Stimulated activated CD4-positive, alpha-beta T cell treated with anti-CD3 and anti-CD28 coated beads, Interleukin-12 subunit alpha, Interleukin-12 subunit beta, amount 100 ng/mL, for 4 hours (primary cell): Measurements from ENCODE around the gene RAD51.

Experiments
- DNase-seq: peaks from one replicate; pipeline ENCODE4 v3.0.0-alpha.2; 2020

Gene RAD51

DNA sequence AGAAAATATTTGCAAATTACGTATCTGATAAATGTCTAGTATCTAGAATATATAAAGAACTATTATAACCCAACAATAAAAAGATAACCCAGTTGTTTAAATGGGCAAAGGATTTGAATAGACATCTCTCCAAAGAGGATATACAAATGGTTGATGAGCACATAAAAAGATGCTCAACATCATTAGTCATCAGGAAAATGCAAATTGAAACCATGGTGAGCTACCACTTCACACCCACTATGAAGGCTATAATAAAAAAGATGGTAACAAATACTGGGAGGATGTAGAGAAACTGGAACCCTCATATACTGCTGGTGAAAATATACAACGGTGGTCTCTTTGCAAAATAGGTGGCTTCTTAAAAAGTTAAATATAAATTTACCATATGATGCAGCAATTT lies 28.0 kb downstream of the RAD51 start:
- DNase-seq, result no peak

DNA sequence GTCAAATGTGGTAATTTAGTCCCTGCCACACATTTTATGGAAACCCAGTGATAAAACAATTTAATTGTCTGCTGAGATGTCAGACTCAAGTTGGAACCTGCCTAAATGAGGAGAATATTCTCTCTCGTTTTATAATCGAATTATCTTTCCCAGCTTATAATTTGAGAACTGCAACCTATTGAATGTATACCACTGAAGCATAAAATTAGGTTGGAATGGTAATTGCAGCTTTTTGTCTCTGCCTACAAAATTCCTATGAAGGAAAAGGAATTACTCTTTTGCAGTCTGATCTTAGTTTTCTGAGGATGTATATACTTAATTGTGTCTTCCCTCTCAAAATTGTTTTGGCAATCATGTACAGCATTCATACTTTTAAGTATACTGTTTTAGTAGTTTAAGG lies 28.9 kb downstream of the RAD51 start:
- DNase-seq, result no peak

DNA sequence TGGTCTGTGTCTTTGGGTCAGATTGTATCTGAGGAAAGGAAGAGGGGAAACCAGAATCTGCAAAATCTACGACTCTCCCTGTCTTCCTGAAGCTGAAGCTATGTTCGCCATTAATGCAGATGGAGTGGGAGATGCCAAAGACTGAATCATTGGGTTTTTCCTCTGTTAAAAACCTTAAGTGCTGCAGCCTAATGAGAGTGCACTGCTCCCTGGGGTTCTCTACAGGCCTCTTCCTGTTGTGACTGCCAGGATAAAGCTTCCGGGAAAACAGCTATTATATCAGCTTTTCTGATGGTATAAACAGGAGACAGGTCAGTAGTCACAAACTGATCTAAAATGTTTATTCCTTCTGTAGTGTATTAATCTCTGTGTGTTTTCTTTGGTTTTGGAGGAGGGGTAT lies 36.1 kb downstream of the RAD51 start:
- no peak for DNase-seq

DNA sequence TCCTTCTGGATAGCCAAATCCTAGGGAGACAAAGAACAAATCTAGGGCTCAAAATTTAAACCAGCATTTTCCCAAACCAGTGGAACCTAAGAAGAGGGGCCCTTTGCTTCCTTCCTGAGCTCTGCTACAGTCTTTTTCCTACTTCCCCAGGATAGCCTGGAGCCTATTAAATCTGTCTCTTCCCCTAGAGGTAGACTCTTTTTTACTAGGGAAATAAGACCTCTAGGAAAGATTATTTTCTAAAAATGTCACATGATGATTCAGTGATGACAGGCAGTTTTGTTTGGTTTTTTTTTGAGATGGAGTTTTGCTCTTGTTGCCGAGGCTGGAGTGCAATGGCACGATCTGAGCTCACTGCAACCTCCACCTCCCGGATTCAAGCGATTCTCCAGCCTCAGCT lies 41.6 kb downstream of the RAD51 start:
- DNase-seq, result no peak

DNA sequence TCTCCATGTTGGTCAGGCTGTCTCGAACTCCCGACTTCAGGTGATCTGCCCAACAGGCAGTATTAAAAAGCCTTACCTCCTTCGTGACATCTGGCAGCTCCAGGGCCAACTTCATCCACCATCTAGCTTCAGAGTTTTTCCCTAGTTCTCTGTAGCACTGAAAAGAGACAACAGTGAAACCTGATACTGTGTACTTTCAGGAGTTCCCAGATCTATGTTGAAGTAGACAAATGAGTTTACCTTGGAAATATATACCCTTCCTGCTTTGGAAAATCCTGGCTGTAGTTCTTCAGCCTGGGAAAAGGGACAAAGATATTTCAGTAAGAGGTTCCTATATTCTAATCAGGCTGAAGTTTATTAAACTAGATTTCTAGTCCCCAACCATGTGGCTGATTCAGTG lies 42.1 kb downstream of the RAD51 start:
- no peak for DNase-seq

DNA sequence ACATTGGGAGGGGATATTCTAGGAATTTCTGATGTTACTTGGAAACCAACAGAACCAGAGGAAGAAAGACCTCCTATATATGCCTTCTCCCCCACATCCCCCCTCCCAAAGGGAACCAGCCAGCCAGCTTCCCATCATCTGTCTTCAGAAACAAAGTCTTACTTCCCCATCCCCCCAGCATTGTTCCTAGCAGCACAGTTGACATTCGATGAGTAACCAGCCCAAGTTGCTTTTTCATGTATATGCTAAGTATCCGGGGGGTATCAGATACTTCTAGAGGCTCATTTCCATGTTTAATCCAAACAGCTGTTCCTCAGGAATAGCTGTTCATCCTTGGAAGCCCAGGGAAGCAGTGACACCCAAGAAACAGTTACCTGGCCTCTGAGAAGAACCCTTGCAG lies 44.1 kb downstream of the RAD51 start:
- DNase-seq, result no peak

DNA sequence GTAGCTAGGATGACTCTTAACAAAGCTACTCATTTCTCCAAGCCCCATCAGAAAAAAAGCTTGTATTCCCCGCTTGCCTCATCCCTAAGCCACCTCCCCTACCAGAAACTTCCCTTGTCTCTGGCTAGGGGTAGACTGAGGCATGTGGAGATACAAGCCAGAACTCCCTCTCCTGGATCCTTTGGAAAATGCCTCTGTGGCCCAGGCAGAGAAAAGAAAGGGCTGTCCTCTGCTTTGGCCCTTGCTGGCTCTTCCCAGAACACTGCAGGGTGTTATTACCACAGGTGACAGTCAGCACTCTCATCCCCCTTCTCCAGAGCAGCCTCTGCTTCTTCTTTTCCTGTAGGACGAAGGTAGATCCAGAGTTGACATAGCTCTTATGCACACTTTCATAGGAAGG lies 44.9 kb downstream of the RAD51 start:
- no peak for DNase-seq

DNA sequence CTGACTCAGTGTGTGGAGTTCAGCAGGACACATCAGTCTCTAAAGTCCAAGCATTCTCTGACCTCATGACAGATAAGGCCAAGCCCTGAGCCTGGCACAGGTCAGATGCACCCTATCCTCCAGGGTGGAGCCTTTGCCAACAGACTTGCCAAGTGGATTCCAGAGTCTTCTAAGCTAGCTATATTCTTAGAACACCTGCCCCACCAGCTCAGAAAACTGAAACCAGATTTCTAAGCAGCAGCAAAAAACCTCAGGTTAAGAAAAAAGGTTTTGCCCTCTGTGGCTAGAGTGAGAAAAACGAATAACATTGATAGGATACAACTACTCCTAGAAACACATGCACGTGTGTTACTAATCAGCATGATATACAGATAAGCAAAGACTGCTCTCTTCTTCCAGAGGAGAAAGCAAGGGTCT lies 48.5 kb downstream of the RAD51 start:
- DNase-seq, result no peak

DNA sequence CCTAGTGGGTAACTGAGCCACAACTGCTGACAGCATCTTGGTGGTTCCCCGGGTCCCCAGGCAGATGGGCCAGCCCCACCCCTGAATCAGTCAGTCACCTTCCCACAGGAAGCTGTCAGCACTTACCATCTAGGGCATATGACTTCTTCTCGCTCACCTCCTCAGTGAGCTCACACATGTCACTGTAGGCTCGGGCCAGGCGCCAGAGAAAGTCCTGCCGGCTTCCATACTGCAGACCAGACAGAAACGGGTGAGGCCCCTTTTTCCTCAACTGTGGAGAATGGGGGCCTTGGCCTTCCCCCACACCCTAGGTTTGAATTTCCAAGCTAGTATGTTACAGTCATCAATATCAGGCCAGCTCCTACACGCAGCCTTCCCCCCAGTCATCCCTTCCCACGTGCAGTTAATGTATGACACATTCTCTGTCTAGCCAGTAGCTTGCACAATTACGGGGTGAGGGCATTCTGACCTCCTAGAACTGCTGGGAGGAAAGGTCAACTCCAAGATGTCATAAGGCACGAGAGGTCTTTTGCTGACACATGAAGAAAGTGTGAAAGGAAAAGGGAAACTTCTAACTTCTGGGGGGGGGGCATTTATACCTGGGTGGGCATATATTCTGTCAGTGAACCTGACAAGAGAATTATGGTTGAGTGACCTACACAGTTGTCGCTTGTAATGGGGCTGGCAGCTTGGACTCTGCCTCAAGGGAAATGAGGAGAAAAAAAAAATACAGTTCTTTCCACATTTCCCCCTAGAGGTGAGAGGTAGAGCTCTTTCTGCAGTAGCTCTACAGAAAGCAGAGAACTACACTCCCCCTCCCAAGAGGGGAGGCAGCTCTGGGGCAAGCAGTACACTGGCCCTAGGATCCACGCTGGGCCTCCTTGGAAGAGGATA lies 49.2 kb downstream of the RAD51 start:
- peak; percentile 33 for DNase-seq

DNA sequence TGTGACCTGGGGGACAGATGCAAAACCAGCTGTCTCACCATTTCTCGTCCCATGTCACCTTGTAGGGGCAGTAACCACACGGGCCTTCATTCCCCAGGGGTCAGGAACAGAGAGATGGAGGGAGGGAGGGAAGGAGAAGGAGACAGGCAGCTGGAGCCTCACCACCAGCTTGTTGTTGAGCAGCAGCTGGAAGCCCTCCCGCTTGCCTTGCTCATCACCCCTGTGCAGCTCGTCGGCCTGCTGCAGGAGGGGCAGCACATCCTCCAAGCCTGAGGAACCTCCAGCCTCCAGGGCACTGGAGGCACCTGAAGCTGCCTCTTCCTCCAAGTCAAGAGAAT lies 49.8 kb downstream of the RAD51 start:
- no peak for DNase-seq

DNA sequence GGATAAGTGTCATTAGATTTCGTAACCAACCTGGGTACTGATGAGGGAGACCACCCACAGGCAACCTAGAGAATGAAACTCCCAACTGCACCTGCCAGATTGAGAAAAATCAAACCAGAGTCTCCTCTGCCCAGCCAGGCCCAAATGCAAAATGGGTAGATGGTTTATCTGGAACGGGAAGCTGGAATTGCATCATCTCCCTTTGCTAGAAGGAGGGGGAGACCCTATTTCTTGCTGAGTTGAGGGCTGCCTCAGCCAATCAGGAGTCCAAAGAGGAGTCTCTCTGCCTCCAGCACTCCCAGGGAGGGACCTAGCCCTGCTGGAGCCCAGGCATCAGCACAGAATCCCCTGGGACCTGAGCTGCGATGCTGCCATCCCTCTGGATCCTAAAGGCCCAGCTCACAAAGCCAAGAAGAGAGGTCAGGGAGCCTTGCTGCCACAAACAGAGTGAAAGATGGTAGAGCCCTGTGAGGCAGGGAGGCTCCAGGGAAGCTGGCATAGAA lies 52.0 kb downstream of the RAD51 start:
- DNase-seq, result no peak

DNA sequence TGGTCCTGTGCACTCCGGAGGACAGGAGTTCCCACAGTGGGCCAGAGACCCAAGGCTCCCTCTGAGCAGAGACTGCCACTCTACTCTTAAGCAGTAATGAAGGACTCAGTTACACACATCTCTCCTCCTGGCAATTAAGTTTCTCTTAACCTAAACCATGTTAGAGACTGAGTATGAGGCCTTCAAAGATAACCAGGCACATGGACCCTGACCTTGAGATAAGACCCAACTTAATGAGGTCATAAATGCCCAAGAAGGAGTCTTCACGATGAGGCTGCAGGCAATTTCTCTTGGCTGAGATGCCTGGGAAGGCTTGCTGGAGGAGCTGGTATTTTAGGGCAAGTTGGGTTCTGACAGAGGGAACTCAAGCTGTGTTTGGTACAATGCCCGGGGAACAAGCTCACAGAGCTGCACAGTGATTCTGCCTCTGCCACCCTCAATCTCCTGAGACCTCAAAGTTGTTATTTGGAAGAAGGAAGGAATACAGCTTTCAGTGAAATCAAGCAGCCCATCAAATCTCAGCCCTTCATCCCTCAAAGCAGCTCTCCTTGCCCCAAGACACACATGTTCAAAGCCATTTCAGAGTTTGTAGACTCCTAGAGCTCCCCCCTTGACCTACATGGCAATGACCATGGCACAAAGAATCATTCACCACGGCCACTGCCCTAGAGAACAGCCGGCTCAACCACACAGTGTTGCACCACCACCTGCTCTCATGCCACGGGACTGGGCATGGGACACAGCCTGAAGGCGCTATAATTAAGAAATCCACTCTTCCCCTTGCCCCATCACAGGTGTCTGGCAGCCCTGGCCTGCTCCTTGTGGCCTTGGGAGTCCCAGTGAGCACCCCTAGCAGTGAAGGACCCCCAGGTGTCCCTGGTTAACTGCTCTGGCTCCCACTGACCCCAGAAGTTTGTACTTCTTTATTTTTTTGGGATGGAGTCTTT lies 53.0 kb downstream of the RAD51 start:
- no peak for DNase-seq

DNA sequence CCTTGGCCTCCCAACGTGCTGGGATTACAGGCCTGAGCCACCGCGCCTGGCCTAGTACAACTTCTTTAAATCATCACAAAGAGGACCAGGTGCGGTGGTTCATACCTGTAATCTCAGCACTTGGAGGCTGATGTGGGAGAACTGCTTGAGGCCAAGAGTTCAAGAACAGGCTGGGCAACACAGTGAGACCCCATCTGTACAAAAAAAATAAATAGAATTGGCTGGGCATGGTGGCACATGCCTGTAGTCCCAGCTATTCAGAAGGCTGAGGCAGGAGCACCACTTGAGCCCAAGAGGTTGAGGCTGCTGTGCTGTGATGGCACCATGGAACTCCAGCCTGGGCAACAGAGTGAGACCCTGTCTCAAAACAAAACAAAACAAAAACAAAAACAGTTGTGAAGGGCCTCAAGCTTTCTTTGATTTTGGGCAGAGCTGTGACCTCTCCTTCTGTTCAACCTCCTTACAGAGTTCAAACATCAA lies 54.2 kb downstream of the RAD51 start:
- no peak for DNase-seq

DNA sequence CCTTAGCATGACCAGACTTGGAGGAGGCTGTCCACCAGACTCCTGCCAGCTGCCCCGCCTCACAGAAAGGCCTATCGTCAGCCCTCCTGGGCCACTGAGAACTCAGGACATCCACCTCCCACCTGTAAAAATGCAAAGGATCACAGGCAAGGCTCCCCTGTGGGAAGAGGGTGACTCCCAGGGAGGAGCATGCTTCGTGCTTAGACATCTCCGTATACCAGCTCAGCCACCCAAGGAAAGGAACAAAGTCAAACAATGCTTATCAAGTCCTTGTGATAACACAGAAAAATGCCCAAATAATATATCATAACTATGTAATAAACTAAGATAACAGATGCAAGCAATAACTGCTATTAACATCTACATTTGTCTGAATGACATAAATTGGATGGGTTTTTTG lies 55.9 kb downstream of the RAD51 start:
- DNase-seq, result no peak

DNA sequence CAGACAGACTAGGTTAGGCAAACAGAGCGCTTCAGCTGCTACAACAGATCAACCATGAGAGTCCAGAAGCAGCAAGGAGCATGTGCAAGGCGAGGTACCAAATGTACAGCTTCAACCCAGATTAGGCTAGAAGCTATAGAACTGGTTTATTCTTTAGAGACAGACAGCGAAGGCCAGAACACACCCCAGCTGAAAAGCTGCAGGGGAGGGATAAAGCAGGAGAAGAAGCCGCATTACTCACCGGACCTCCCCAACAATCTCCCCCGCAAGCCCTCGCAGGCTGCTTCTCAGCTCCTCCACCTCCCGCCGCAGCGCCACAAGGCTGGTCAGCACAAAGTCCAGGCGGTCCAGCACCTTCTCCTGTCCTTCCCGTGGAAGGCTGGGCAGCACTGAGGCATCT lies 56.8 kb downstream of the RAD51 start:
- no peak for DNase-seq

DNA sequence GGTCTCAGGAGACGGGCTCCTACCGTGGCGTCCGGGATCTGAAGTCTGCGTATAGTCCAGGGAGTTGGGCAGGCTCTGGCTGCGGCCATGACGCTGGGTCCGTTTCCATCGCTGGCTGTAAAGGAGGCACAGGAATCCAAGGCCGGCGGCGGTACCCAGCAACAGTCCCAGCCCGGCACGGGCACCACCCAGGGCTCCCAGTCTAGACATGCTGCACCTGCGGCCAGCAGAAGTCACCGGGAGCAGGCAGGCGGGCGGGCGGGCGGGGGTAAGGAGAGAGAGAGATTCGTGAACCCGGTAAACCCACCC lies 59.6 kb downstream of the RAD51 start:
- DNase-seq, result no peak

DNA sequence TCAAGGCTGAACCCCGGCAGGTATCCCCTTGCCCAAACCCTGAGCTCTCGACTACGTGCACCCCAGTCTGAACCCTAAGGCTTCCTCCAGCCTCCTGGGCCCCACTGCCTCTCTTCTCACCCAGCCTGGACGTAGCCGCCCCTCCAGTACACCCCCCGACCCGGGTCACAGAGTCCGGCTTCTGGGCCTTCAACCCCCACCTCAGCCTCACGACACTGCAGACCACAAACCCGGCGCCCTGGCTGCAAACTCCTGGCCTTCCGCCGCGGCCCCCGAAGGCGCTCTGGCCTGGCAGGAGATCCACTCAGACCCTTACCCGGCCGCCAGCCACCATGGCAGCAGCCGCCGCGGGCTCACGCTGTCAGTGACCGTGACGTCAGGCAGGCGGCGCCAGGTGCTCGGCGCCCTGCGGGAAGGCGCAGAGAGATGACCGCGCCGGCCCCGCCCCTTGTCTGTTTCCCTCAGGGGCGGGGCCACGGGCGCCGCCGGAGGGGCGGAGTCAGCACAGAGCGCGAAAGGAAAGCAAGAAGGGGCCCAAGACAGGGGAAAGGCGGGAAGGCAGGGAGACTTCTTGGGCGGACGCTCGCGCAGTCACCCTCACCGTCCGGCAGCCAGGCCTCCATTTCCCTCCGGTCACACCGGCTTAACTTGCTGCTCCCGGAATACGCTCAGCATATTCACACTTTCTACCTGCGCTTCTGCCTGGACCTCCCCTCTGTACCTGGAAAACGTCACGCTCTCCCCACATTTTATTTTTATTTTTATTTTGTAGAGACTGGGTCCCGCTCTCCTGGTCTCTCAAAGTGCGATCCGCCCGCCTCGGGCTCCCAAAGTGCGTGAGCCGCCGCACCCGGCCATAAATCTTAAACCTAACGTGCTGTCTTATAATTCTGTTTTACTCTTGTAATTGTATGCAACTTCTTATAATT lies 60.2 kb downstream of the RAD51 start, which contains the start of gene RMDN3:
RMDN3 (minus strand) TSS at position 372 of the 929 bp plus-strand sequence. CDS start 471 bp downstream, outside the sequence.
- peak; percentile 94 for DNase-seq

DNA sequence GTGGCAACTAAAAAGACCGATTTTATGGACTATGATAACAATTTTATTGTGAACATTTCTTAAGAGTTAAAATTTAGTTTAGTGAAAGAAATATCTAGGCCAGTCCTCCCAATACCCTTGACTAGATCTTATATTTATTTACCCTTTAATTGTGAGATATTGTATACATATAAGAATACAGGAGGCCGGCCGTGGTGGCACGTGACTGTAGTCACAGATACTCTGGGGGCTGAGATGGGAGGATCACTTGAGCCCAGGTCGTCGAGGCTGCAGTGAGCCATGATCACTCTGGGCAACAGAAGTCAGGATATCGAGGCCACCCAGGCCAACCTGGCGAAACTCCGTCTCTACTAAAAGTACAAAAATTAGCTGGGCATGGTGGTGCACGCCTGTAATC lies 60.8 kb downstream of the RAD51 start:
- DNase-seq, result no peak

DNA sequence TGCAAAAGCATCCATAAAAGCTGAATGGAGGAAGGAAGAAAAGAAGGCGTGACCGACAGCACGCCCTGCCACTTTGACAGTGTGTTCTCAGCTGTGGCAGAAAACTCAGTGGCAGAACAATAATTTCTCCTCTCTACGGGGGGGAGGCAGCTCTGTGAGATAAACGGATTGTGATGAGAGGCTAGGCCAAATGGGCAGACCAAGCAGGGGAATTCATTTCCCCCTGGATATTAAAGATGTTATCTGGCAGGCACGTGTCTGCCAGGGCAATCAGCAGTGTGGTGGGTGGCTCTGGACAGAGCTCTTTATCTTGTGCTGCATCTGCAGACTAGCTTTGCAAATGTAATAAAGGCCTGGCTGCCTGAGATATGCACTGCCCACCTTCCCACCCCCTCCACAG lies 62.0 kb downstream of the RAD51 start:
- DNase-seq, result no peak

DNA sequence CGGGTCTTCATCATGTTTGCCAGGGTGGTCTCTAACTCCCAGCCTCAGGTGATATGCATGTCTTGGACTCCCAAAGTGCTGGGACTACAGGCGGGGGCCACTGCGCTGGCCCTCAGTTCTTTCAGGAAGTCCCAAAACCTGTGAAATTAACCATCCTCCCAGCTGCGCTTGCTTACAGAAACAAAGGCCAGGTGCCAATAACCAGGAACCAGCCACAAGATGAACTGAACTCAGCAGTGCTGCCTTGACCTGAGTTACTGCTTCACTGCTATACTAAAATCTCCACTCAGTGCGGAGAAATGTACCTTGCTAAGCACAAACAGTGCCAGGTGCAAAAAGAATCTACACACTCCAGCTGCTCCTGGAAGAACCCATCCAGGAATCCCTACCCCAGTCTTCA lies 65.0 kb downstream of the RAD51 start:
- DNase-seq, result no peak

DNA sequence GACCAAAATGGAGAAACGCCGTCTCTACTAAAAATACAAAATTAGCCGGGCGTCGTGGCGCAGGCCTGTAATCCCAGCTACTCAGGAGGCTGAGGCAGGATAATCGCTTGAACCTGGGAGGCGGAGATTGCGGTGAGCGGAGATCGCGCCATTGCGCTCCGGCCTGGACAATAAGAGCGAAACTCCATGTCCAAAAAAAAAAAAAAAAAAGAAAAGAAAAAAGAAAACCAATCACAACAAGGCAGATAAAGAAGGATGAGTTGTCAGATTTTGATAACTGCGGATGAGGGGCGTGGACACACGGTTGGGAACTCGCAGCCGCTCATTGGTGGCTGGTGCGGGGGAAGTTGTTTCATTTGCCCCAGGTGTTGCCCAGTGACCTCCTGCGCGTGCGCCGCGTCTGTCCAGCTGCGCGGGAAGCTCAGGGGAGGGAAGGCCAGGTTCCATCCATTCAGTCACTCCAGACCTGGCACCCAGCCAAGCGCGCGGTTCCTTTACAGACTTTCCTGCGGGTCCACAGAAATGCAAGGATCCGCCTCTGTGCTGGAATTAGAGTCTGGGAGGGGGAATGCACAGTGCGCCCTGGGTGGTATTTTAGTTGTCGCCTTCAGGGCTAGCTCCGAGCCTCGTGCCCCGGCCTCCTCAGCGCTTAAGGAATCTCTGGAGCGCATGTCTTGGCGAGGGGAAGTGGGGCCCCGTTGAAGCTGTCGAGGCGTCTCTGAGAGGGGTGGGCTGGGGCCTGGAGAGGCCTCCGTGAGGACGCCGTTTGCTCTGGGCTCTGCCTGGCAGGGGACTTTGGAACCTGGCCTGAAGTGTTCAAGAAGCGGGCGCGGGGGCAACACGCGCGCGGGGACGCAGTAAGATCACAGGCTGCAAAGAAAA lies 68.2 kb downstream of the RAD51 start:
- peak; percentile 29 for DNase-seq
